NCI-H748 treated with DMSO at 0.1 percent for 48 hours (cell line): ENCODE measurements around the gene PPP3CA.
"Not testable (repeated sequence)": the region's sequence is repeated elsewhere in the genome, so short reads cannot be mapped to it uniquely, and the experiment has no call there.

ENCODE experiments used
- DNase-seq: peaks from one replicate; lab custom pipeline; 2025; lab: John Stamatoyannopoulos, UW

The PPP3CA gene

GRCh38 chr4:101098666-101099400 lies 248.5 kb downstream of the PPP3CA start:
- DNase-seq = no peak

DNA sequence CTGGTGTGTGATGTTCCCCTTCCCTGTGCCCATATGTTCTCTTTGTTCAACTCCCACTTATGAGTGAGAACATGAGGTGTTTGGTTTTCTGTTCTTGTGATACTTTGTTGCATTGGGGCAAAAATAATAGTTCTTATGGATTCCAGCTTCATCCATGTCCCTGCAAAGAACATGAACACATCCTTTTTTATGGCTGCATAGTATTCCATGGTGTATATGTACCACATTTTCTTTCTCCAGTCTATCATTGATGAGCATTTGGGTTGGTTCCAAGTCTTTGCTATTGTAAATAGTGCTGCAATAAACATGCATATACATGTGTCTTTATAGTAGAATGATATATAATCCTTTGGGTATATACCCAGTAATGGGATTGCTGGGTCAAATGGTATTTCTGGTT lies 254.7 kb downstream of the PPP3CA start:
- not testable (repeated sequence) for DNase-seq

DNA sequence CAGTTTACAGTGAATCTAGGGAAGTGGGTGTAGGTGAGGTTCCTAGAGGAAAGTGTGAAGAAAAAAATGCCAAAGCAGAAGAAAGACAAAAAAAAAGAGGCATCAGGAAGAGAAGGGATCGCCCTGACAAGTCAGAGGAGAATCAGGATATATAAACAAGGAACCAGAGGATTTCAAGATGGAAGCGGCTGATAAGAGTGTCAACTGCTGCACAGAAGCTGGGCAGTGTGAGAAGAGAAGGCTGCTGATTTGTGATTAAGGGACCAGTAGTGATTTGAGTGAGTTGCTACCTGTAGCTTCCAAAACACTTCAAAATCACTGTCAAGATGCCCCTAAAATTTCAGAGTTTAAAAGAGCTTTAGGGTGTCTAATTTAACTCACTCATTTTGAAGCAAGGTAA lies 258.2 kb downstream of the PPP3CA start:
- no peak for DNase-seq

- no peak for DNase-seq
Observed at GRCh38 chr4:101086801-101087586, 260.3 kb downstream of the PPP3CA start.

DNA sequence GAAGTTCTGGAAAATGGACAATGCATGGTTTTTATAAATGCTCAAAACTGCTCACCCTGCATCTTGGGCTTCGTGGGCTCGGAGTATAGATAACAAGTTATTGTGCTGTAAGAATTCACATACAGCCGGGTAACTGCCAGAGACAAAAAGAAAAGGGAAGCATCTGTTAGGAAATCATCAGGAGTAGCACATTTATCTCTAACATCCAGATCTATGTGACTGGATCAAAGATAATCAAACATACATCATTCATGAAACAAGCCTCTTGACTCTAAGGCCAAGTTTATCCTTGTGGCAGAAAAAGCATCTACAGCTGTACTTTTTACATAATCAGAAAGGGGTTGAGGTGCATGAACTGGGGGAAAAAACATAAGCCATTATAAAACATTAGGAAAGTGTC lies 264.2 kb downstream of the PPP3CA start:
- no peak for DNase-seq

GRCh38 chr4:101081695-101082369 lies 265.5 kb downstream of the PPP3CA start:
- no peak for DNase-seq

- no peak for DNase-seq
Observed at GRCh38 chr4:101081166-101081565, 266.2 kb downstream of the PPP3CA start.

DNA sequence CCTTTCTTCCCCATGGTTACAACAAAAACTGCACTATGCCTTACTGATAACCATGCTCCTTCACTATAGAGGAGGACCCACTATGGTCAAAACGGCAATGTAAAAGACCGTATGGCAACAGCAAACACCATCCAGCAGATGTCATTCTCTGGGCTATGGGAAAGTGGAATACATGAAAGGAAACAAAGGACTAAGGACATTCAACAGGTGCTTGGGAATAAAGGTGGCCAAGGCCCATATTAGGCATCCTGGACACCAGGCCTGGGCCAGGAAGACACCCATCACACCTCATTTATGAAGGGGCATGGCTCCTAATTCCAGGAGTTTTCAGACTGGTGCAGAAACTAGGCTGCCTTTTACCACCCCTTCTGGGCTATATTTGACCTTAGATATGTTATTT lies 268.4 kb downstream of the PPP3CA start:
- no peak for DNase-seq

GRCh38 chr4:101076032-101076431 lies 271.3 kb downstream of the PPP3CA start:
- DNase-seq = no peak

DNA sequence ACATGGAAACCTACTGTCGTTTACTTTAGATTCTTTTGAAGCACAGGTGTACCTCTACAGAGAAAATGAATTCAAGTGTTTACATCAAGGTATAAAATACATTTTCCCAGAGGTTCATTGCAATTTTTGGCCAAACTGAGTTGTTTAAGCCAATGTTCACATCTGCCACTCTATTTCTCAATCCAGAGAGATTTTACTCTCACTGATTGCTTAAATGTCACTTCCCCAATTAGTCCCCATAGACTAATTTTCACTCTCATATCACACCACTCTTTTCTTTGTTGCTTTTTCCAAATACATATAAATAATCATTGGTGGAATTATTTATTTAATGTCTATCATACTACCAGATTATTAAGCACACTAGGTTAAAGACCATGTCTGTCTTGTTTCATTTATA lies 271.8 kb downstream of the PPP3CA start:
- DNase-seq = no peak

- DNase-seq = no peak
Observed at GRCh38 chr4:101074326-101074725, 273.0 kb downstream of the PPP3CA start.

GRCh38 chr4:101071241-101071640 lies 276.1 kb downstream of the PPP3CA start:
- DNase-seq = no peak

DNA sequence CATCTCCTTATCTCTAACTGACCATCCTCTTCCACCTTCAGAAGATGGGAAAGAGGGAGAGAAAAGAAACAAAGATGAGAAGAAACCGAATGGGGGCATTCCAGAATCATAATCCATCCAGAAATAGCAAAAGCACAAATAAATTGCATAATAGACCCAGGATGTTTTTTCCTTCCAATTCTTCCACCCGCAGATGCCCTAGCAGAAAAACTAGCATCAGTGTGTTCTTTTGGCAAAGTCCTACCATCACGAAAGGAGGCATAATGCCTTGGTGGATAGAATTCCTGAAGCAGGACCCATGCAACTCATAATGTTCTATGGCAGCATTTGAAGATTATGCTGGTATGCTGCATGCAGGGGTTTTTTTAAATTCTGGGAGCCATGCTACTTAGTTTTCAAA lies 279.2 kb downstream of the PPP3CA start:
- DNase-seq = no peak

- DNase-seq = no peak
Observed at GRCh38 chr4:101067383-101067782, 279.9 kb downstream of the PPP3CA start.

DNA sequence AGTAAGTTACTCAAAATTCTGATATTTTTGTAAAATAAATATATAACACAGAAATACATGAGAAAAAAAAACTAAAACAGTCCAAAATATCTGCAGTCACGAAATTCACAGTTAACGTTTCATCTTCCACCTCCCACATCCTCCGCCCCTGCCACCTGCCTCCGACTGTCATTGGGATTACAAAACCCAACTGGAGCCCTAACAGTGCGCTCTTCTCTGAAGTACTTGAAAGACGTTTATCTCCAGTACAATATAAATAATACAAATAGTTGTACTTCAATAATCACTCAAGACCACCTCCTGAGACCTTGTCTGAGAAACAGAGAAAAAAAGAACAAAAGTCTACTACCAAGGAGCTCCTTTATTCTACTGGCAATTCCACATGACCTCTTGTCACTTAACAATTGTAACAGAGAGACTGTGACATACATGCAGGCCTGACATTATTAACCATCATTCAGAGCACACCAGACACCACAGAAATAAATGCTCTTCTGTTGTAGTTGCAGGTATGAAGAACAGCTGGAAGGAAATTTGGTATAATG lies 280.6 kb downstream of the PPP3CA start:
- DNase-seq = no peak

GRCh38 chr4:101065935-101066485 lies 281.3 kb downstream of the PPP3CA start:
- DNase-seq = no peak

- no peak for DNase-seq
Observed at GRCh38 chr4:101065346-101065745, 282.0 kb downstream of the PPP3CA start.

DNA sequence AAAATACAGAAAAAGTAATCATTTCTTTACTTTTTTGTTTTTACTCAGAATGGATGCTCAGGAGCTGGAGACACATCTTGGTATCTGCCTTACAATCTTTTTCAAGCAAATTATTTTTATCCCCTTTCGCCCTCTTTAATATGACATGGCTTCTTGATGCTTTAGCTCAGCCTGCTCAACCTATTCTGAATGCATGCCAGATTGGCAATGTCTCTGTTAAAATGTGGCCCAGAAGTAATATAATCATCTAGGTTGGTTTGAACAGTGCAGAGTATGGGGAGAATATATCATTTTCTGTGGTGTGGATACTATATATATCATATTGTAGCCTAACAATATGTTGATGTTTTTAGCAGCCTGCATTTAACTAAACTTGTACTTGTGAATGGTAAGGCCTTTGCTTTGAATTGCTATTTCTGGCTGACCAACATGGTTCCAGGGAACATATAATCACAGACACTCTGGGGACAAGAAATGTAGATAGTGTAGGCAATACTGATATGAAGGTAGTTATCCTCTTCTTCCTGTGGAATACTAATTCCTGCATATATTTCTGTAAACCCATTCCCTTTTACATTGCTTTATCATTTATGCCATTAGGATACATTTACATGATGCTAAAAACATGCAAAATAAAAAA lies 282.7 kb downstream of the PPP3CA start:
- DNase-seq = no peak

DNA sequence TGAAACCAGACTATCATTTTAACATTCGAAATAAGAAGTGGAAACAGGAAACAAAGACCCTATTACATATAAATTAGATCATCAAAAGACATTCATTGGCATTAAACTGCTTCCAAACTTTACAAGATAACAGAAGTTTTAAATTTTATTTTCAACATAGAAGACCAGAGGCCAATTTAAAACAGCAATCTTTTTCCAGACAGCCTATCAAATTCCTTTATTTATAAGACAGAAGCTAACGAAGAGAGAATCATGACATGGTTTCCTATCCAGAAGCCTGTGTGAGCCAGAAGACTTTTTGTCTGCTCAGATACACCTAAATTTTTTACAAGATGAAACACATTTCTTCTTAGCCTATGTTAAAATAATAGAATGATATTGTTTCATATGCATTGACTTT lies 291.9 kb downstream of the PPP3CA start:
- no peak for DNase-seq

DNA sequence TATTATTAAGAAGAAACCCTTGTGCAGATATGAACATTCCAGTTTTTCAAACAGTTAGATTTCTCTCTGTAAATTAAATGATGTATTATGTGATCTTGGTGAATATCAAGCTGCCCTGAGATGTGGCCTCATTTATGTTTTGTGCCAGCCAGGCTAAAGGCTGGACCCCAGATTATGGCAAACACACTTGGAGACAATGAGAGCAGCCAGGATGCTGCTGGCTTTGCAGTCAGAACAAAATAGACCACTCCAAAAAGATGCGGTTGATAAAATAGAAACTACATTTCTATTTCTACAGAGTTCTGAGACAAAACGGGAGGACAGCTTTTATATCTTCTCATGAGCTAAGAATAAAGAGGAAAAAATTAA lies 296.5 kb downstream of the PPP3CA start:
- no peak for DNase-seq

DNA sequence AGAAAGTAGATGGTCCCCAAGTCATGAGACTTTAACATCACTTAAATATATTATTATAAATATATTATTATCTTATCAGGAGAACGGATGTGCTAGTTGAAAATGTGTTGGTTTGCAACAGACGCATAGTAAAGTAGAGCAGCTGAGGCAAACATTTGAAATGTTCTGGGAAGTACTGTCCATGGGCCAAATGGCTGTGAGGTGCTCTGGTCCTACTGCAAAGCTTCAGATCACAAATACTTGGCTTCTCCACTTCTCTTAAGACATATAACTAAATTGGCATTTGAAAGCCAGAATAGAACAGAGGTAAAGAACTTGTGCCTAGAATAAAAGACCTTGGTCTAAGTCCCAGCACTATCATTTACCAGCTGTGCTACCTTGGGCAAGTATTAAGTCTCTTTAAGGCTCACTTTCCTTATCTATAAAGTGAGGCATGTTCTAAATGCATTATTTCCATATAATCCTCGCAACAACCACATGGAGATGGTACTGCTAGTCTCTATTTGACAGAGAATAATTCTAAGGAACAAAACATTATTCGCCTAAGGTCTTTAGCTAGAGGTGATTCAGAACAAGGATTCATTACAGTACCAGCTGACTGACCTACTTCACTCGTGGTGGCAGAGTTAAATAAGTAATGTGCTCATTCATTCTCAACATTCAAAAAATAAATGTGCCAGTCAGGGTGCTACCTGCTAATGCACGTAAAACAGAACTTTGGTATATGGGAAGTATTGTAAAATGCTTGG lies 297.1 kb downstream of the PPP3CA start:
- DNase-seq = no peak
